Stimulated activated CD4-positive, alpha-beta T cell treated with anti-CD3 and anti-CD28 coated beads, Interleukin-1b, Interleukin-23, amount 100 ng/mL, for 1 hour (primary cell): Measurements from ENCODE around the gene CHCHD6.

ENCODE experiments used
- DNase-seq, 2 donors: peaks; one replicate each; pipeline ENCODE4 v3.0.0-alpha.2; 2020; ENCODE audit warnings: low read depth in 2 of 2

Gene CHCHD6

DNA sequence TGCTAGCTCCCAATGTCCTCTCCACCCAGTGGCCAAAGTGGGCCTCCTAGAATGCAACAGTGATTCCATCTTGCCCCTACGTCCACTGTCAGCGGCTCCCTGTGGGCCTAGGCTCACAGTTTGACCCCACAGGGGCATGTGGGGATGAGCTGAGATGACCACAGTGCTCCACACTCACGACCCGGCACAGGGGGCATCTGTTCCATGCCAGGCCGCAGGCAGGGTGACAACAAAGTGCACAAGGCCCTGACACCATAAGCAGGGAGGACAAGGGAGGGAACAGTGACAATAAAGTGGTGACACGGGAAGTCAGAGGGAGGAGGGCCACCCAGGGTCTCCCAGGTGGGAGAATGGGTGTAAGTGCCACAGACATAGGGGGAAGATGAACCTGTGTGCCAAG is 273.8 kb downstream of the CHCHD6 start:
- no peak for DNase-seq

DNA sequence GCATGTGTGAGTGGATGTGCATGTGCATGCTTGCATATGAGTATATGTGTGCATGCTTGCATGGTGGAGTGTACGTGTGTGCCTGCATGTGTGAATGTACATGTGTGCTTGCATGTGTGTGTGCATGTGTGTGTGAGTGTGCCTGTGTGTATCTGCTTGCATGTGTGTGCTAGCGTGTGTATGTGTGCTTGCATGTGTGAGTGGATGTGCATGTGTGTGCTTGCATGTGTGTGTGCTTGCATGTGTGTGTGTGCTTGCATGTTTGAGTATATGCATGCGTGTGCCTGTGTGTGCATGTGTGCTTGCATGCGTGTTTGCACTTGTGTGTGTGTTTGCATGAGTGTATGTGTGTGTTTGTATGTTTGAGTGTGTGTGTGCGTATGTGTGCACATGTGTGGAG is 274.3 kb downstream of the CHCHD6 start:
- no peak for DNase-seq

DNA sequence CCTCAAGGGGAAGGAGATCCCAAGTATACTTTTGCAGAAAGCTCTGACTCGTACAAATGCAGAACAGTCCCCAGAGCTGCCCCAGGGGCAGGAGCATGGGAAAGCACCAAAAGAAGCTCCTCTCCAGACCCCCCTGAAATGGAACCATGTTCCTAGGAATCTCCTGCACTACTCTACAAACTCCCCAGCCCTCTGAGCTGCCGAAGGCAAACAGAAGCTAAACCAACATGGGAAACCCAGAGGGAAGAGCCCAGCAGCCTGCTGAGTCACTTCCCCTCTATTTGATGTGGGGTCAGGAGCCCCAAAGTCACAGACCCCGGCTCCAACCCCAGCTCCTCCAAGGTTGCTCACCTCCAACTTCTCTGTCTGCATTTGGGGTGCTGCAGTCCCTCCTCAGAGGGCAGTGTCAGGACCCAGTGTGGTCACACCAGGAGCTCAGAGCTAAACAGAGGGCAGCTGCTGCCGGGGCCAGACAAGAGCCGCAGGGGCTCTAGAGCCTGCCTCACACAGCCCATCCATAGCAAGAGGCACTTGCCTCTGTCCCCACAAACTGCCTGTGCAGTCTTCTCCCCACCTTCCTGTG is 275.1 kb downstream of the CHCHD6 start:
- no peak for DNase-seq

DNA sequence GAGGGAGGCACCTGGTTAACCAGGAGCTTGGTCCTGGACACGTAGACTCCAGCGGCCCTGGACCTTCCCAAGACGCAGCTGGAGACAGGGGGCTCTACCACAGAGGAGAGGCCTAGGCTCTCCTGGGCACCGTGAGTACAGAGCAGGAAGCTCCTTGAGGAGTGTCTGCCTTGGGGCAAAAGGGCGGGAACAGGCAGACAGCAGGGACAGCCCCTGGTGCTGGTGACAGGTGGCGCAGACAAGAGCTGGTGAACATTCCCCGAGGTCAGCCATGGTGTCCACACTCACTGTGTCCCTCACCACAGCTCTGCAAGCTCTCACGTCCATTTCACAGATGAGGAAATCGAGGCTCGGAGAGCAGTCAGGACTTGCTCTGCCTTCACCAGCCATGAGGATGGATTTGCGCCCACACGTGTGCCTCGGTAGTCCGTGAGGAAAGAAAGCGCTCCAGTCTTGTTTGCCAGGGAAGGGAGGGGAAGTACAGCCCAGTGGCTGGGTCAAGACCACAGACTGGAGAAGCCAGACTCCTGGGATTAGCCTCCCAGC is 276.3 kb downstream of the CHCHD6 start:
- DNase-seq = no peak

DNA sequence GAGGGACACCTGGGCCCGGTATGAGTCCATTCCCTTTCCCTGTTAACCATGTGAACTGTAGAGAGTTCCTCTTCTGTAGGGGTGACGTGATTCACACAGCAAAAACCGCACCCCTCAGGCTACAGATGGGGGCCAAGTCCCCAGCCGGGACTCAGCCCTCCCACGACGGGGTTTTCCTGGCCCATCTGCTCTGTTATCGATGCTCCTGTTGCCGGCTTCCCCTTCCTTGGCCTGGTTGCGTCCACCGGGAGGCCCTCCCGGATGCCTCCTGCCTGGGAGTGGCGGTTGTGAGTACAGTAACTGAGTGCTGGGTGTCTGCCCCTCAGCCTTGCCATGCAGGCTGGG is 278.1 kb downstream of the CHCHD6 start:
- DNase-seq = peak; percentile 14 to 39

DNA sequence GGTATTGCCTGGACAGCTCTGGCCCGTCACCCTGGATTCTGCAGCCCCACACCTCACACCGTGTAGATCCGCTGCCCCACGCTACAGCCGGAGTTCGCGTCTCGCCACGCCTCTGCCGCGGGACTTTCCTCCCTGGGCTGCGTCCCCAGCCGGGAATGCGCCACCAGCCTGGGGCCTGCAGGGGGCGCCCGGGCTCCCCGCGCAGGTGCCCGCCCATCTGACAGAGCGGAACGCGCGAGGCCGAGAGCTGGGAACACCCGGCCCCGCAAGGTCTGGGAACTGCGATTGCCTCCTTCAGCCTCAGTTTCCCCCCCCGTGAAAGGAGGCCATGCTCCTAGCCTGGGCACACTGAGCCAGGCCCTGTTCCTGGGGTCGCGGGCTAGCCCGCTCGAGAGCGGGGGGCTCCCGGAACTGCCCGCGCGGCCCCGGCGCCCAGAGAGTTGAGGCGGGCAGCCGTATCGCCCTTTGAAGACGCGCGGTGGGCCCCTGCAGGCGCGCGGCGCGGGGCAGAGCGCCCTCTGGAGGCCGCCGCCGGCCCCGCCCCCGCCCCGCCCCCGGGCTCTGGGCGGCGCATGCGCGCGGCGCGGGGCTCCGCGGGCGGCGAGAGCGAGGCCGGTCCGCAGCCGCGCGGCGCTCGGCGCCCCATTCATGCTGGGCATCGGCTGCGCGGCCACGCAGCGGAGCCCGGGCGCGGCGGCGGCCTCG is 278.6 kb downstream of the CHCHD6 start, which contains the start of gene PLXNA1:
PLXNA1 (plus strand) TSS at position 645 of the 705 bp plus-strand sequence. CDS start 5,479 bp downstream, outside the sequence.
- peak; percentile 74 to 75 for DNase-seq

DNA sequence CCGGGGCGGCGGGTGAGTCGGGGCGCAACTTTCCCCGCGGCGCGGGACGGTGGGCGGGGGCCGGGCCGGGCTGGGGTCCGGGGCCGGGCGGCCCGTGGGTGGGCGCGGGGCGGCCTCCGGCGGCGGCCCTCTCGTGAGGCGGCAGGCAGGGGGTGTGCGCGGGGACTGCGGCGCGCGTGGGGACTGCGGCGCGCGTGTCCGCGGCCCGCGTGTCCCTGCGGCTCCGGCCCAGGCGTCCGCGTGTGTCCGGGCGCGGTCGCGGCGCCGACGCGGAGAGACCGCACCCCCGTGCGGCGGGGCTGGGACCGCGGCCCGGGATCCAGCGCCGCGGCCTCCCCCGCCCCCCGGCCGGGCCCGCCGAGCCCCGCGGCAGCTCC is 279.2 kb downstream of the CHCHD6 start:
- no peak for DNase-seq

DNA sequence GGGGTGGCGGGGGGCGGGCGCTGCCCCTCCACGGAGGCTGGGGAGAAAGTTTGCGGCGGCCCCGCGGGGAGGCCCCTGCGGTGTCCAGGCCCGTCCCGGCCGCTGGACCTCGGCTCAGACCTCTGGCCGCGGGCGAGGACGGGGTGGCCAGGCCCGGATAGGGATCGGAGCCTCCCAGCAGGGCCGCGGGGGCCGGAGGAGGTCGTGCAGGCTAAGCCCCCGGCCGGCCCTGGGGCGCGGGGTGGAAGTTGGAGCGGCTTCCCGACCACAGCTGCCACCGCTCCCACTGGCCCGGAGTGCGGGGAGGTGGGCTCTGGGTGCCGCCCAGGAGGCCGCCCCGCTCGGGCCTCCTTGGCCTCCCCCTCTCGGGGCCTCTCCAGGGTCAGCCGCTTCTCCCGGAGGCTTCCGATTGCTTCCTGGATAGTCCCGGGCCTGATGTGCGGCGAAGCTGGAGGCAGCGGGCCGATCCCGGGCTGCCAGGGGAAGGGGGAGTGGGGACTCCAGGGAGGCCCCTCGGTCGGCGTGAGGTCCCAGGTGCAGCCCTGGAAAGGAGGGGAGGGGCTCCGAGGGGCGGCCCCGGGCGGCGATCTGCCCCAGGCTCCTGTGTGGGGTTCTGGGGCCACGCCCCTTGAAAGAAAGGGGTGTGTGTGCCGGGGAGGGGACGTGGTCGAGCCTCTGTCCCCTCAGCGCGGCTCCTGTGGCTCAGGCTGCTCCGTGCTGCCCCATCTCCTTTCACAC is 279.8 kb downstream of the CHCHD6 start:
- peak in 1 of 2 donors; percentile 2 for DNase-seq

DNA sequence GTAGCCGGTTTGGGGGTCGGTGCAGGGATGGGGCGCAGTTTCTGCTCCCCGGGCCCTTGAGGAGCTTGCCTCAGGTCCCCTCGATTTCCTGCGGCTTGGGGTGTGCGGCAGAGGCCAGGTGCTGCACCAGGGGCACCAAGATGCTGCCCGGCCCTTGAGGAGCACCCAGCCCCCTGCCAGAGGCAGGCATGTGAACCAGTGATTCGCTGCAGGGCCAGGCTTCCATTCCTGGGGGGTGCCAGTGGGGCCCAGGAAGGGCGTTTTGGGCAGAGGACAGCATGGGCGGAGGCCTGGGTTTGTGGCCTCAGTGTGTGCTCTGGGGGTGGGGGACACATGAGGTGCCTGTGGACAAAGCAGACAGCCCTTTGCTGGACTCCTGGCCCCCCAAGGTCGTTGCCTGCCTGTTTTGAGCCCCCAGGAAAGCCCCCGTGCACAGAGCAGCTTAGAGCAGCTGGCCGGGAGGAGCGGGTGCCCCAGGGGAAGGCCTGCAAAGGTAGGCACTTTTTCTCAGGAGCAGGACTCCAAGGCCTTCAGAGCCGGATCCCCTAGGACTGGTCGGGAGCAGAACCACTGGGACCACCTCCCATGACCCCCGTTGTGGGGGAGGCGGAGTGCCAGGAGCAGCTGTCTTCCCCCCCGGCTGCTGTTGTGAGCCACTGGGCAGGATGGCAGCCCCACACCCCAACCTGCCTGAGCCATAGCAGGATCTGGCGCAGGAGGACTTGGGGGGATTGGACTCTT is 280.5 kb downstream of the CHCHD6 start:
- DNase-seq = no peak

DNA sequence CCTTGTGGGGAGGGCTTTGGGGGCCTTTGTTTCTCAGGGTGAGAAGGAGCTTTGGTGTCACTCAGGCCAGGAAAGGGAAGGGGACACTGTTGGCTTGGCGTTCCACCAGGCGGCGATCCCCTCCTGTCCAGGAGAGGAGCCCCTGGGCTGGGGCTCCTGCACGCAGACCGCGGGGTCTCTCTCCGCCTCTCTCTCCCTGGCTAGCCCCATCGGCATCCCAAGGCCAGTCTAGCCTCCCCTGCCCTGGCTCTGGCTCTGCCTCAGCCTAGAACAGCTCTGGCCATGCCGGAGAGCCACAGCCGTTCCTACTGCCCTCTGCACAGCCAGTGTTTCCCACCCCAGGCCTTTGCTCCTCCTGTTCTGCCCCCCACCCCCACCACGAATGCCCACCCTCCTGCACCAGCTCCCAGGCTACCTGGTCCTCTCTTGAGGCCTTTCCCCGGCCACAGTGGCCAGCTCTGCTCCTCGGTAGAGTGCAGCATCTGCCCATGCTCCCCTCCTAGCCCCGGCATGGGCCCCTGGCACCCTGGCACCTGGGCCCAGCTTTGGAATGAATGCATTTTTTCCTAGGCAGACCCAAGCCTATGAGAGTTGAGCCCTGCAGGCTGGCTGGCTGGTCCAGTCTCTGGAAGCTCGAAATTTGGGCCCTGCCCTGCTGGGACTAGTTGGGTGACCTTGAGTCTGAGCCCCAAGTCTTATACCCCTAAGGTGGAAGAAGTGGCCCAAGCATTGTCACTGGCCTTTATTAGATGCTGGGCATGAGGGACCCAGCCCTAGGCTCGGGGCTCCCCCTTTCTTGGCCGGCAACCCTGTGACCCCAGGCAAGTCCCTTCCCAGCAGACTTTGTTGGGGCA is 281.3 kb downstream of the CHCHD6 start:
- DNase-seq = no peak

DNA sequence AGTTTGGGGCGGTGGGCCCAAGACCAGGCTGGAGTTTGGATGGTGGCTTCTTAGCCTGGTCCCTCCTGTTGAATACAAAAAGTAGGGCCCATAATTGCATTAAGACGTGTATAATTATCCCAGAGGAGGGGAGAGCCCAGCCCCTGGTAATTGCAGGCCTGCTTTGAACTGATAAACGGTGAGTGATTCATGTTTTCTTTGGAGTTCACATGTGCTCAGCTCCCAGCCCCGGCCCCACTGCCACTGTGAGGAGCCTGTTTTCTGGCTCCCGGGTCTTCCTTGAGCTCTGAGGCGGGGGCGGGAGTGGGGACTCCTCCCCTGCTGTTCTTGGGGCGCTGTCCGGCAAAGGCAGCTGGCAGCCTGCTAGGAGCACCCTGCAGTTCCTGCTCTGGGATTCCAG is 282.0 kb downstream of the CHCHD6 start:
- no peak for DNase-seq

DNA sequence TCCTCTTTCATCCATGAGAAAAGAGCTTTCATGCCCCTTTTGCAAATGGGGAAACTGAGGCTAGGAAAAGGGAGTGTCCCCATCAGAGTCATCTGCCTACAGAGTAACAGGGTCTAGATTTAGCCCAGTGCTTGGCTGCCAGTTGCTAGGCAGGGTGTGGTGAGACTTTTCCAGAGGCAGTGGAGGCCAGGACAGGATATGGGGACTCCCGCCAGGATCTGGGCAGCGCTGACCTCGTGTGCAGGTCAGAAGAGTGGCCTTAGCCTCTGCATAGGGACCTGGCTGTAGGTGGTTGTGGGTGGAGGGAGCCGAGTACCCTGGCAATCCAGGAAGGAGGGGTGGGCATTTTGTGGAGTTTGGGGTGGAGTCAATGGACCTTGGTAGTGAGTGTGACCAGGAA is 283.1 kb downstream of the CHCHD6 start:
- no peak for DNase-seq

DNA sequence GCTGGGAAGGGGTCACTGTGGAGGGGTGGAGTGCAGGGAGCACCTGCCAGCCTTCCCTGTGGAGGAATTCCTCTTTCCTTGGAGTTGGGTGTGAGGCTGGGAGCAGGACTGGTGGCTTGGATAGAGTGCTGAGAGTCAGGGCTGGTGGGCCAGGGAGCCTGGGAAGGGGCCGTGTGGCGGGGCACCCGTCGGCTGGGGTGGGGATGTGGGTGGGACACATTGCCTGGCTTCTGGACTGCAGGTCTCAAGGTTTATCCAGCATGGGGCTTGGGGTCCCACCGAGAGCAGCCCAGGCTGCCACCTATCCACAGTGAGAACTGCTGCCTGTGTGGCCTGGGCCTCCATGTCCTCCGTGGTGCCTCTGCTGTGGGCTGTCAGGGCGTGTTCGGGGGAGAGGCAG is 283.6 kb downstream of the CHCHD6 start:
- no peak for DNase-seq

DNA sequence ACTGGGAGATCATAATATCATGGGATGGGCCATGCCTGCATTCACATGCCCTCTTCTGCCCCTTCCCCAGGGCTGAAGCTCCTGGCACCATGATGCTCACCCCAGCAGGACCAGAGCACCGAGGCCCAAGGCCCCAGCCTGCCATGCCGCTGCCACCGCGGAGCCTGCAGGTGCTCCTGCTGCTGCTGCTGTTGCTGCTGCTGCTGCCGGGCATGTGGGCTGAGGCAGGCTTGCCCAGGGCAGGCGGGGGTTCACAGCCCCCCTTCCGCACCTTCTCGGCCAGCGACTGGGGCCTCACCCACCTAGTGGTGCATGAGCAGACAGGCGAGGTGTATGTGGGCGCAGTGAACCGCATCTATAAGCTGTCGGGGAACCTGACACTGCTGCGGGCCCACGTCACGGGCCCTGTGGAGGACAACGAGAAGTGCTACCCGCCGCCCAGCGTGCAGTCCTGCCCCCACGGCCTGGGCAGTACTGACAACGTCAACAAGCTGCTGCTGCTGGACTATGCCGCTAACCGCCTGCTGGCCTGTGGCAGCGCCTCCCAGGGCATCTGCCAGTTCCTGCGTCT is 284.5 kb downstream of the CHCHD6 start:
- no peak for DNase-seq

DNA sequence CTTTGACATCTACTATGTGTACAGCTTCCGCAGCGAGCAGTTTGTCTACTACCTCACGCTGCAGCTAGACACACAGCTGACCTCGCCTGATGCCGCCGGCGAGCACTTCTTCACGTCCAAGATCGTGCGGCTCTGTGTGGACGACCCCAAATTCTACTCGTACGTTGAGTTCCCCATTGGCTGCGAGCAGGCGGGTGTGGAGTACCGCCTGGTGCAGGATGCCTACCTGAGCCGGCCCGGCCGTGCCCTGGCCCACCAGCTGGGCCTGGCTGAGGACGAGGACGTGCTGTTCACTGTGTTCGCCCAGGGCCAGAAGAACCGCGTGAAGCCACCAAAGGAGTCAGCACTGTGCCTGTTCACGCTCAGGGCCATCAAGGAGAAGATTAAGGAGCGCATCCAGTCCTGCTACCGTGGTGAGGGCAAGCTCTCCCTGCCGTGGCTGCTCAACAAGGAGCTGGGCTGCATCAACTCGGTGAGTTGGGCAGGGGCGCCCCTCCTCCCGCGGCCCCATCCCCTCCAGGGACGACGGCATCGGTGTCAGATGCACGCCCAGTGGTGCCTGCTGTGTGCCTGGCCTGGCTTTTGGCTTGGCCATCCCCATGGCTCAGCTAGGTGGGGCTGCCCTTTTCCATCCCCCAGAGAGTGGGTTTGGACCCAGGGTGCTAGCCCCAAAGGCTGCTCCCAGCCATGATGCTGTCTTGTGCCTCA is 285.4 kb downstream of the CHCHD6 start:
- DNase-seq = no peak

DNA sequence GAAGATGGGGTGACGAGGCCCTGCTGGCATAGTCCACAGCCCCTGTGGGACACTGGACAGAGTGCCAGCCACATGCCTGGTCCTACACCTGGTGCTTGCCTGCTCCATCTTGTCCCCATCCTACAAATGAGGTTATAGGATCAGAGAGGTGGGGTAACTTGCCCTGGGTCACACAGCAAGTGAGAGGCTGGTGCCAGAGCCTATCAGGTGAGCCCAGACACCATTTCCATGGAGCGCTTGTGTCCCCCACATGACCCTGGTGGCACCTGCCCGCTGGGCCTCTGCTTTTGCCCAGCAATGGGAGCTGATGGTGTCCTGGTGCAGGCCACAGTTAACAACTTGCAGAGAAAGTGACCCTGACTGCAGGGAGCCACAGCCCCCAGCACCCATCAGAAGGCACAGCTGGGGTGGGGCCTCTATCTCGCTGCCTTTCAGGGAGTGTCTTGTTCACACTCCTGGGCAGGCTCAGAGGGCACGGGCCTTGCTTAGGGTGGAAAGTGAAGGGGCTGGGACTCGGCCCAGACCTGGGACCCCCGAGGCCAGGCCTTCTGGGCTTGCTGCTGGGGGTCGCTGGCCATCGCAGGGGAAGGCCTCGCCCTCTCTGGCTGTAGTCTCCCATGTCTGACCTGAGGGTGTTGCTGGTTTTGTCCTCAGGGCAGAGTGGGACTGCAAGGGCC is 286.1 kb downstream of the CHCHD6 start:
- no peak for DNase-seq

DNA sequence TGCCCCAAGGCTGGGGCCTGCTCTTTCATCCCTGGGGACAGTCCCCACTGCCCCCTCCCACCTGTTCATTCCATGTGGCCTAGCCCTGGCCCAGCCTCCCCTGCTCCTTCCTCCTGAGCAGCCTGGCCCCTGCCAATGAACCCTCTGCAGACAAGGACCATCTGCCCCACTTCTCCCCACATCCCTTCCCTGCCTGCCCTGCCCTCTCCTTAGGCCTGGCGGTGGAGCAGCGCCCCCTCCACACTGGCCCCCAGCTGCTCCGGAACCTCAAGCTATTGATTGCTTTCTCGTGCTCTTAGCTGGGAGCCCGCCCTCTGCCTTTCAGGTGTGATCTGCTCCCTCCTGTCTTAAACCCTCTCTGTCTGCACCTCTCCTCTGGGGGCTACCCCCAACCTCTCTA is 286.9 kb downstream of the CHCHD6 start:
- no peak for DNase-seq

DNA sequence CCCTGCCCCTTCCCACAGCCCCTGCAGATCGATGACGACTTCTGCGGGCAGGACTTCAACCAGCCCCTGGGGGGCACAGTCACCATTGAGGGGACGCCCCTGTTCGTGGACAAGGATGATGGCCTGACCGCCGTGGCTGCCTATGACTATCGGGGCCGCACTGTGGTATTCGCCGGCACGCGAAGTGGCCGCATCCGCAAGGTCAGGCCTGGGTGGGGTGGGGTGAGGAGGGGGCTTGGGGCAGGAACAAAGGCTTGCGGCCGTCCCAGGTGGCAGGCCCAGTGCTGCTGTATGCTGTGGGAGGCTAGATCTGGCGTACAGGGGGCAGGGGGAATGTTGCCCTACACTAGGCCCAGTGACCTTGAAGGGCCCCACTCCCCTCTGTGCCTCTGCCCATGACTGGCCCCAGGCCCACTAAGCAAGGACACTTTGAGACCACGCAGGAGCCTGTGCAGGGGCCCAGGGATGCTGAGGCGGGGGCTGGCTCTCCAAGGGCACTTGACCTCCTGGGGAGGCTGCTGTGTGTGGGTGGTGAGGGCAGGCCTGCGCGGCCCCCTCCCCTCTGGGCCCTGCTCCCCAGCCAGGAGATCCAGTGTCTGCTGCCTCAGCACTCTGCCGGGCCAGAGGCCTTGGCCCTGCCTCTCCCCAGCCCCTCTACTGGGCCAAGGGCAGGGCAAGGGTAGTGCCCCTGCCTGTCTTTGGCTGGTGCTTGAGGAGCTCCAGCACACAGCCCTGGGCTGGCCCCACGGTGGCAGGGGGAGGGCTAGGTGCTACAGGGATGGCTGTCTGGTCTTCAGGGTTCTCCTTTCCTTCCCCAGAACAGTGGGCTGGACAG is 287.5 kb downstream of the CHCHD6 start:
- DNase-seq = no peak

DNA sequence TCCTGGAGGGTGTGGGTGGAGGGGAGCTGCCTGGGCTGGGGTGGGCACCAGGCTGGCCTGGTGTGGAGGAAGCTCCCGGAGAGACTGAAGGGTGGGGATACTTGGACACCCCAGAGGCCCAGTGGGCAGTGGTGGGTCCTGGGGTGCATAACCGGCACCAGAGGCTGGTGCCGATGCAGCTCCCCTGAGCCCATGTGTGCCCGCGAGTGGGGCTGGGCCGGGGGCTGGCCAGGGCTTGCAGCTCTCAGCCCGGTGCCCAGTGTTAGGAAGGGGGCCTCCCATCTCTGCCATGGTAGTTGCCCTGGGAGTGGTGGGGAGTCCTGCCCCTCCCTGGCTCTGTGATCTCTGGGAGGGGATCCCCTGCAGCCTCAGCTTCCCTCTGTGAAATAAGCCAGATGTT is 288.2 kb downstream of the CHCHD6 start:
- DNase-seq = no peak
